Heart left ventricle (tissue), 16 donors: ENCODE data around the gene DYDC2. TPM values are rescaled to one million over a fixed set of nuclear protein-coding genes. Genes with fewer than 3 reads are reported as not detected.
A peak's percentile ranks its signal among the peaks of the same experiment; 100 is the strongest.
"Not testable (repeated sequence)": the region's sequence is repeated elsewhere in the genome, so short reads cannot be mapped to it uniquely, and the experiment has no call there.

Experiments
- ATAC-seq, 4 donors: fragments of 200-7000 bp; cut with Tn5 transposase; one replicate each; pipeline ENCODE4 v1.9.1; 2020 to 2022; ENCODE audit warnings: moderate library complexity in 4 of 4, mild to moderate bottlenecking in 3 of 4, moderate number of reproducible peaks in 1 of 4
- DNase-seq, 5 donors: peaks; one replicate each; pipeline ENCODE4 v3.0.0-alpha.2; 2020
- H3K27ac ChIP-seq, 12 donors: fragments of 200-600 bp; sonication (generic) in 4 of 12; one replicate each; pipeline versions ENCODE4 v1.5.0 to v1.8.0; 2016 to 2022; ENCODE audit warnings: mild to moderate bottlenecking in 2 of 12
- H3K27me3 ChIP-seq, 9 donors: fragments of 200-600 bp; sonication (generic) in 2 of 9; one replicate each; pipeline versions ENCODE4 v1.5.1 to v1.8.0; 2016 to 2022; ENCODE audit warnings: mild to moderate bottlenecking in 3 of 9
- H3K36me3 ChIP-seq, 9 donors: fragments of 200-600 bp; sonication (generic) in 2 of 9; one replicate each; pipeline versions ENCODE4 v1.5.0 to v1.8.0; 2018 to 2022; ENCODE audit warnings: mild to moderate bottlenecking in 2 of 9
- H3K4me1 ChIP-seq, 12 donors: fragments of 200-600 bp; sonication (generic) in 4 of 12; one replicate each; pipeline versions ENCODE4 v1.5.0 to v1.8.0; 2016 to 2022; ENCODE audit warnings: mild to moderate bottlenecking in 3 of 12
- H3K4me3 ChIP-seq, 12 donors: fragments of 200-600 bp; sonication (generic) in 4 of 12; one replicate each; pipeline versions ENCODE4 v1.5.0 to v1.8.0; 2017 to 2022; ENCODE audit warnings: mild to moderate bottlenecking in 9 of 12, moderate library complexity in 4 of 12
- H3K9me3 ChIP-seq, 12 donors: fragments of 200-600 bp; sonication (generic) in 4 of 12; one replicate each; pipeline versions ENCODE4 v1.5.0 to v1.8.0; 2016 to 2022; ENCODE audit warnings: mild to moderate bottlenecking in 1 of 12
- POLR2A ChIP-seq, 2 donors: fragments of 450-650 bp; IDR thresholded peaks; one replicate each; pipeline ENCODE4 v1.6.1; 2017; ENCODE audit warnings: antibody characterized with exemption in 2 of 2, mild to moderate bottlenecking in 2 of 2, moderate library complexity in 2 of 2
- WGBS, 4 donors: extraction: QIAGEN DNeasy Blood & Tissue Kit in 2 of 4; methylation state at CpG; one replicate each; pipeline versions ENCODE4 v1.1.5 to v1.1.7; 2013 to 2018; 5-methylcytosine and 5-hydroxymethylcytosine counted together
- intact Hi-C, 10 donors: fragments of 100-400 bp; cut with DNase I; formaldehyde crosslinking; loops; one replicate each; pipeline versions ENCODE4 v1.11.1 to v1.14.2; 2022
- polyA plus RNA-seq, 2 donors: library from polyadenylated mRNA; stranded (reverse); fragments of 200-250 nt; gene quantifications; one replicate each; pipeline ENCODE4 v1.2.3, GENCODE V29; 2013
- total RNA-seq, 9 donors: library from RNA; depleted of rRNA in 2 of 9; stranded (reverse); fragments of >200 nt in 2 of 9; fragmentation: NEBNext Ultra II Directional in 3 of 9; extraction: Animal tissue kit (Norgen Biotek cat#: 25700) in 3 of 9; gene quantifications; one replicate each; pipeline versions ENCODE4 v1.1.0 to v1.2.4, GENCODE V29; 2016 to 2023
- TF ChIP-seq, protein P1 (sequence below), 12 donors: fragments of 200-600 bp; sonication (generic) in 4 of 12; IDR thresholded peaks; one replicate each; pipeline versions ENCODE4 v1.5.0 to v1.8.0; 2018 to 2022; ENCODE audit warnings: antibody characterized with exemption in 12 of 12, mild to moderate bottlenecking in 5 of 12
- donor health status: ischemic (EF 13 %, LVEDD 7.1; RV severe dilation, severe dysfunction).
- donor health status: healthy with polysubstance abuse.
- donor health status: DM: no; HTN: yes; CAD: no.
- donor health status: DM: no; HTN: no; CAD: no.
- donor health status: ischemic (EF 25% LVEDD 6.9; RV normal size, moderate dysfunction).
- donor health status: ischemic (EF 25% LVEDD 5.7; RV mildly dilated, moderate dysfunction).
- donor health status: healthy.
- donor health status: DM: yes; HTN: yes; CAD: no.
- donor health status: ischemic (EF 35%, LVEDD 5.7; RV mildly dilated, moderate dysfunction).
- donor health status: nonischemic (EF 11% LVEDD 7.7; RV severe dilation, severe dysfunction).
- donor health status: DM: yes; HTN: yes; CAD: no.
- donor health status: PGD.
- donor health status: ischemic (EF 29% LVEDD 5.4; RV normal size, mild dysfunction).
- donor health status: nonischemic (EF 23%, LVEDD 6.1; RV moderate dilation, normal function).

DYDC2 gene
- total and polyA plus RNA-seq, 11 donors, result not detected

DNA sequence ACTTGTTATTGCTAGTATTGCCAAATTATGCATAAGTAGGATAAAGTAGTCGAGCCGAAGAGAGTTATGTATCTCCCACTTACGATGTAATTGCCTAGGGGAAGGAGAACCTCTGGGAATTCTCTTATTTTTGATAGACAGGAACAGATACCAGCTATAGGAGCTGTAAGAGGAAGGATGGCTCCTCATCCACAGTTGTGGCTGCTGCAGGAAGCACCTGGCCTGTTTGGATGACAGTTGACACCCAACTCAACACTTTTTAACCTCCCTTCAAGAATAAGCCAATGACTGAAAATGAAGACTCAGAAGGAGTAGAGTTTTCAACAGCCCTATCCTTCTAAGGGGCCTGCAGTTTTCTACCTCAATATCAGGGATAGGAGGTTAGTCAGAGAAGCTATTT is 6.3 kb upstream of the DYDC2 start:
- DNase-seq, result no peak
- Histone ChIP-seq H3K27ac (no peak overlapping the region), H3K27me3 (peaks cover 0 to 11% (median 3%) of the 10 kb centered on the region in 9 donors), H3K4me1 (no peaks in the 10 kb centered on the region), H3K4me3 (no peak overlapping the region), H3K9me3 (no peaks in the 10 kb centered on the region), H3K36me3 (no peaks in the 10 kb centered on the region)
- intact Hi-C loops, result no loop called here
- TF ChIP-seq POLR2A (IDR thresholded peaks at IDR 0.05), result no peak
- WGBS, 4 donors, result 65 to 82% (median 79%) methylated on average over 3 of the region's 3 CpGs
- ATAC-seq, result no peak

DNA sequence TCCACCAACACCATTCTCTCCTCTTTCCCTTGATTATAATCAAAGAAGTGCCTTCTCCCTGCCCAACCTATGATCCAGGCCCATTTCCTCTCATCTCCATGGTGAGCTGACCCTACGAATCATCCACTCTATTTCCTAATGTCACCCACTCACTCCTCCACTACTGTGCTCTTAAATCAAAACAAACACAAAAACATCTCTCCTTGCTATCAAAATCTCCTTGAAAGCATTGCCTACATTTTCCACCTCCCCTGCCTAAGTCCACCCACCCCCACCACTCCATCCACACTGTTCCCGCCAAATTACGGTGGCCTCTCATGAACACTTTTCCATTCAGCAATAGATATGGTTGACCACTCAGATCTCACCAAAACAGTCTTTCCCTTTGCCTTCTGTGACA is 5.4 kb upstream of the DYDC2 start:
- TF ChIP-seq POLR2A (IDR thresholded peaks at IDR 0.05), result no peak
- TF ChIP-seq, protein P1, sequence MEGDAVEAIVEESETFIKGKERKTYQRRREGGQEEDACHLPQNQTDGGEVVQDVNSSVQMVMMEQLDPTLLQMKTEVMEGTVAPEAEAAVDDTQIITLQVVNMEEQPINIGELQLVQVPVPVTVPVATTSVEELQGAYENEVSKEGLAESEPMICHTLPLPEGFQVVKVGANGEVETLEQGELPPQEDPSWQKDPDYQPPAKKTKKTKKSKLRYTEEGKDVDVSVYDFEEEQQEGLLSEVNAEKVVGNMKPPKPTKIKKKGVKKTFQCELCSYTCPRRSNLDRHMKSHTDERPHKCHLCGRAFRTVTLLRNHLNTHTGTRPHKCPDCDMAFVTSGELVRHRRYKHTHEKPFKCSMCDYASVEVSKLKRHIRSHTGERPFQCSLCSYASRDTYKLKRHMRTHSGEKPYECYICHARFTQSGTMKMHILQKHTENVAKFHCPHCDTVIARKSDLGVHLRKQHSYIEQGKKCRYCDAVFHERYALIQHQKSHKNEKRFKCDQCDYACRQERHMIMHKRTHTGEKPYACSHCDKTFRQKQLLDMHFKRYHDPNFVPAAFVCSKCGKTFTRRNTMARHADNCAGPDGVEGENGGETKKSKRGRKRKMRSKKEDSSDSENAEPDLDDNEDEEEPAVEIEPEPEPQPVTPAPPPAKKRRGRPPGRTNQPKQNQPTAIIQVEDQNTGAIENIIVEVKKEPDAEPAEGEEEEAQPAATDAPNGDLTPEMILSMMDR (IDR thresholded peaks at IDR 0.05), result no peak
- Histone ChIP-seq H3K27ac (no peak overlapping the region), H3K9me3 (no peaks in the 10 kb centered on the region), H3K4me1 (peaks cover 0 to 2% (median under 1%) of the 10 kb centered on the region in 12 donors), H3K36me3 (no peaks in the 10 kb centered on the region), H3K4me3 (no peak overlapping the region), H3K27me3 (peaks cover 2 to 17% (median 4%) of the 10 kb centered on the region in 9 donors)
- 90 to 93% (median 91%) methylated on average over 3 of the region's 3 CpGs for WGBS, 4 donors
- intact Hi-C loops, result no loop called here
- no peak for DNase-seq
- no peak for ATAC-seq

DNA sequence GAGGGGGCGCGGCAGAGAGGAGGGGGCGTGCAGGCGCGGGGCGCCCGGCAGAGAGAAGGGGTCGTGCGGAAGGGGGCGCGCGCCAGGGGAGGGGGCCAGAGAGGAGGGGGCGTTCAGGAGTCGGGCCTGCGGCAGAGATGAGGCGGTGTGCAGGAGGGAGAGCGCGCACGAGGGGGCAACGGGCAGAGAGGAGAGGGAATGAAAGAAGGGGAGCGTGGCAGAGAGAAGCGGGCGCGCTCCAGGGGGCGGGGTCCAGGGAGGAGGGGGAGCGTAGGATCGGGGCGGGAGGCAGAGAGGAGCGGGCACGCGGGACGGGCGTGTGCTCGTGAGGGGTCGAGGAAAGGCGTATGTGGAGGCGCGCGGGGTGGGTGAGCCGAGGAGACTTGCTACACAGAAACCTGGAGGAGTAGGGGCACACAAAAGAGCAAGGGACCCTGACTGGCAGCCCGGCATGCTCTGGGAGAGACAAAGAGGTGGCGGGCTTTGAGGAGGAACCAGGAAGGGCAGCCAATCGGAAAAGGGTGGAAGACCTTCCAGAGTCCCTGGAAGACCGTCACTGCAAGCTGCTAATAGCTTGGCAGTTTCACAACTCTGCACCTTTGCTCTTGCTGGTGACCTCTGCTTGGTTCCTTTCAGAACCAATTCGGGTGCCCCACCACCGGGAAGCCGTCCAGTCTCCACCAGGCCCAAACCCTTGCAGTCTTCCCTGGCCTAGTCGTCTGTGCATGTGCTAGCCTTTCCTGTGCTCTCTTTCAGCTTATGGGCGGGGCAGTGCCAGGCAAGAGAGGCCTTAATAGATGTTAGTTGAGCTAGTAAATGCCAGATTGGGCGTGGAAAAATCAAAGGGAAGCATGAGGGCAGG is 639 bp downstream of the DYDC2 start:
- 9 to 10% (median 9%) methylated on average over 47 to 50 of the region's 50 CpGs for WGBS, 4 donors
- TF ChIP-seq POLR2A (IDR thresholded peaks at IDR 0.05), result no peak
- TF ChIP-seq, protein P1 (IDR thresholded peaks at IDR 0.05), result no peak
- peaks cover 0 to 13% (median 5%) of the 10 kb centered on the region in 12 donors for H3K4me1 ChIP-seq
- DNase-seq, result peak in 1 of 5 donors; percentile 15
- peak overlapping the region in 10 of 12 donors; percentile 17 to 49 (median 44) for H3K4me3 ChIP-seq
- H3K27ac ChIP-seq, result no peak overlapping the region
- intact Hi-C loops, result no loop called here
- H3K27me3 ChIP-seq, result peaks cover 3 to 34% (median 14%) of the 10 kb centered on the region in 9 donors
- no peaks in the 10 kb centered on the region for H3K36me3 ChIP-seq
- no peaks in the 10 kb centered on the region for H3K9me3 ChIP-seq
- peak in 2 of 4 donors; percentile 27 to 47 for ATAC-seq

DNA sequence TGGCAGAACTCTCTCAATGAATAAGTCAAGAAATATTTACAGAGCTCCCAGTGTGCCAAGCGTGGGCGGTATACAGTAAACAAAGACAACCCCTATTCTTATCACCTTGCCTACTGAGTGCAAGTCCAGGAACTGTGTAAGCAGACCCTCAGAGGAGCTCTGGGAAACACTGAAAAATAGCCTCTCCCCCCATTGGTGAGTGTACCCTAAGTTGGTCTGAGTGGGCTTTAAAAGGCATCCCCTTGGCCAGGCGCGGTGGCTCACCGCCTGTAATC is 1.2 kb downstream of the DYDC2 start:
- intact Hi-C loops, result no loop called here
- Histone ChIP-seq H3K4me1 (peaks cover 0 to 13% (median 5%) of the 10 kb centered on the region in 12 donors), H3K27ac (no peak overlapping the region), H3K9me3 (no peaks in the 10 kb centered on the region), H3K27me3 (peaks cover 3 to 34% (median 14%) of the 10 kb centered on the region in 9 donors), H3K4me3 (no peak overlapping the region), H3K36me3 (no peaks in the 10 kb centered on the region)
- 94 to 99% (median 98%) methylated on average over 5 of the region's 5 CpGs for WGBS, 4 donors
- ATAC-seq (no peak), DNase-seq (no peak)
- TF ChIP-seq, protein P1 (IDR thresholded peaks at IDR 0.05), result no peak
- no peak for TF ChIP-seq POLR2A (IDR thresholded peaks at IDR 0.05)

DNA sequence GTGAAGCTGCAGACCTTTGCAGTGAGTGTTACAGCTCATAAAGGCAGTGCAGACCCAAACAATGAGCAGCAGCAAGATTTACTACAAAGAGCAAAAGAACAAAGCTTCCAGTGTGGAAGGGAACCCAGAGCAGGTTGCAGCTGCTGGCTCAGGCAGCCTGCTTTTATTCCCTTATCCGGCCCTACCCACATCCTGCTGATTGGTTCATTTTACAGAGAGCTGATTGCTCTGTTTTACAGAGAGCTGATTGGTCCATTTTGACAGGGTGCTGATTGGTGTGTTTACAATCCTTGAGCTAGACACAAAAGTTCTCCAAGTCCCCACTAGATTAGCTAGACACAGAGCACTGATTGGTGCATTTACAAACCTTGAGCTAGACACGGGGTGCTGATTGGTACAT is 2.3 kb downstream of the DYDC2 start:
- intact Hi-C loops, H3K4me3 ChIP-seq, H3K9me3 ChIP-seq, ATAC-seq, DNase-seq, H3K27ac ChIP-seq, H3K36me3 ChIP-seq: not testable (repeated sequence)
- H3K4me1 ChIP-seq, result peaks cover 0 to 13% (median 5%) of the 10 kb centered on the region in 12 donors
- peaks cover 3 to 34% (median 14%) of the 10 kb centered on the region in 9 donors for H3K27me3 ChIP-seq
- WGBS, 4 donors, result 30 to 36% (median 32%) methylated on average over 2 of the region's 2 CpGs
